ENCODE results near the gene KIAA1671.

The KIAA1671 gene

DNA sequence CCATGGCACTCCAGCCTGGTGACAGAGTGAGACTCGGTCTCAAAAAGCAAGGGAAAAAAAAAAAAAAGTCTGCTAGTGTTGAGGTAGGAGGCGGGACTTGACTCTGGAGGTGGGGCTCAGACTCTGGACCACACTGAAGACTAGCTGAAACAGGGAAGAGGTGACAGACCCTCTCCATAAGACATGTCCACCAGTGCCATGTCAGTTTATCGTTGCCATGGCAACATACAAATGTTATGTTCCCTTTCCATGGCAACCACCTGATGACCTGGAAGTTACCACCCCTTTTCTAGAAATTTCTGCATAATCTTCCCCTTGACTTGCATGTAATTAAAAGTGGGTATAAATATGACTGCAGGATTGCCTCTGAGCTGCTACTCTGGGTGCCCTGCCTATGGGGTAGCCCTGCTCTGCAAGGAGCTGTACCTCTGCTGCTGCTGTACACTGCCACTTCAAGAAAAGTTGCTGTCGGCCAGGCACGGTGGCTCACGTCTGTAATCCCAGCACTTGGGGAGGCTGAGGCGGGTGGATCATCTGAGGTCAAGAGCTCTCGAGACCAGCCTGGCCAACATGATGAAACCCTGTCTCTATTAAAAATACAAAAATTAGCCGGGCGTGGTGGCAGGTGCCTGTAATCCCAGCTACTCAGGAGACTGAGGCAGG is 55.1 kb downstream of the KIAA1671 start:
- DNase-seq, result no peak

DNA sequence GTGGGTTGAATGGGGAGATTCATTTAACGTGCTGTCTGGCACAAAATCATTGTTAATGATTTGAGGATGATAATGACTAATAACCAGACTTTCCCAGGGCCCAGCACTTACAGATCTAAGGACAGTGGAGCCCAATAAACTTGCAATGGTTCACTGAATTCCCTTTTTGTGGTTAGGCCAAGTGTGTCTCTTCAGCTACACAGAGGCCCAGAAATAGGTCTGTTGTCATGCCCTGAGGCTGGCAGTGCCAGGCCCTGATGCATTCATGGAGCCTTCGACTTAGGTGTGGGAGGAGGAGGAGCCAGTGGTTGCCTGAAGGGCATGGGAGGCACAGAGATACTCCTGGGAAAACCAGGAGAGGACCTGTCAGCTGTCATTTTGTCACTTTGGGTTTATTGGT is 56.1 kb downstream of the KIAA1671 start:
- no peak for DNase-seq

- DNase-seq, result no peak
Measured at GRCh38 chr22:25012741-25013143, 60.2 kb downstream of the KIAA1671 start.

DNA sequence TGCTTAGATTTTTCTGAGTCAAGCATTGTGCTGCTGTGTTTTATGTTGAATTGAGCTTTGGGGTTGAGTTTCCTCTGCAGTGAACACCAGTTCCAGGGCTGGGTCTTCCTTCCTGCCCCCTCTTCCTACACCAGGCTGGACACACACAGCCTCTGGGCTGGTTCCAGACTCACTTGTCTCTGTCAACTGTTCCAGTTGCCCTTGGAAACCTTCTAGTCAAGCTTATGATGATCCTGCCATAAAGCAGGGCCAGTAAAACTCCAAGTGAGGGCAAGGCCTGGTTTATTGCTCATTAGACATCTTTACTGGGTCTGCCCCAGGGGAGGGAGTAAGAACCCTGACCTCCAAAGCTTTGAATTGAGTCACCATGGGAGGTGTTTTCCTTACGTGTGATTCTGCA is 61.1 kb downstream of the KIAA1671 start:
- no peak for DNase-seq

DNA sequence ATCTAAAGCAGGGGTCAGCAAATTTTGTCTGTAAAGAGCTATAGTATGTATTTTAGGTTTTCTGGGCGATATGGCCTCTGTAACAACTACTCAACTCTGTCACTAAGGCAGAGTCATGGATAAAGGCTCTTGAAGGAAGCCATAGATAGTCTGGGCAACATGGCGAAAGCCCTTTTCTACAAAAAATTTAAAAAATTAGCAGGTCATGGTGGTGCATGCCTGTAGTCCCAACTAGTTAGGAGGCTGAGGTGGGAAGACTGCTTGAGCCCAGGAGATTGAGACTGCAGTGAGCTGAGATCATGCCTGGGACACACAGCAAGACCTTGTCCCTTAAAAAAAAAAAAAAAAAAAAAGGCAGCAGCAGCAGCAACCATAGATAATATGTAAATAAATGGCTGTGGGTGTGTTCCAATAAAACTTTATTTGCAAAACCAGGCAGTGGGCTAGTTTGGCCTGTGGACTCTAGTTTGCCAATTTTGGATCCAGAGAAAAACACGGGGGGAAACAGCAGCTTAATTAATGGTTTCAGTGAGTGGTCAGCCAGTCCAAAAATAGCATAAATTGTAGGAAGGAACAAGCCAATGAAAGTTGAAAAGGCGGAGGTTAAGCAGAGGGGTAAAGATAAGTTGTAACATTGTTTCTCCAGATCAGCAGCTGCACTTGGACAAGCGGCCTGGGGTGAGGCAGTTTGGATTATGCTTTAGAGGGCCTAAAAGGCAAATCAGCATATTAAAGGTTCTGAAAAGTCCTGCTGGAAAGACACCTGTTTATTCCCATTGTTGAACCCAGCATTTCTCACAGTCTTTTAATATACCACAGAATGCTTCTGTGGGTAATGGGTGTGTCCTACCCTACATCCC is 62.6 kb downstream of the KIAA1671 start:
- DNase-seq, result no peak

GRCh38 chr22:25016311-25016710 is 63.8 kb downstream of the KIAA1671 start:
- no peak for DNase-seq

DNA sequence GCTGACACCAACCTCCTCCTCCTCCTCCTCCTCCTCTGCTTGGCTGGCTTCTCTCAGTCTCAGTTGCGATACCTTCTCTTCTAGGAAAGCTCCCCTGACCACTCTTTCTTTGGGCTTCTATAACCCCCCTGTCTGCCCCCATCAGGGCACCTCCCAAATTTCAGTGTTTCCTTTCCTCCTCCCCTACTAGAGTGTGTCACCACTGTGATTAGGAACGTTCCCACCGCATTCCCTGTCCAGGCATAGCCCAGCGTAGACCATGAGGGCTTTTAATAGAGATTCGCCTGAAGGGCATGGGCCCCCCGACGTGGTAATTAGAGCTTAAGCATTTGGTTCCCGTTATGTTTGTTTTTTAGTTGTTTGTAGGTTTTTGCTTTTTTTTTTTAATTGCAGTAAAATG is 65.5 kb downstream of the KIAA1671 start:
- no peak for DNase-seq

- no peak for DNase-seq
Measured at GRCh38 chr22:25019427-25020184, 67.1 kb downstream of the KIAA1671 start.

DNA sequence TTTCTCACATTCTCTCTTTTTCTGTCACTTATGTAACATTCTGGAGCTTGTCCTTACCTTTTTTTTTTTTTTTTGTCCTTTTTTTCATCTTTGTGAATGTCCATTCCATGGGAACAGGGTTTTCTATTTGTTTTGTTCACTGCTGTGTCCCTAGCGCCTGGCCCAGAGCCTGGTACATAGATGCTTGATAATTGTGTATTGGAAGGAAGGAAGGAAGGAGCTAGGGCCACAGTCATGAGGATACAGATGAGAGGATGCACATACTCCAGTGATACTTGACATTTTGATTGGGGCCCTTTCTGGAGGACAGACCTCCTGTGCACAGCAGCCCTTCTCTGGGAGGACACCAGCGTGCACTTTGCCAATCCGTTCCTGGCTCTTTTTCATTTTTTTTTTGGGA is 68.9 kb downstream of the KIAA1671 start:
- peak in 1 of 51 donors; percentile 22 for DNase-seq

DNA sequence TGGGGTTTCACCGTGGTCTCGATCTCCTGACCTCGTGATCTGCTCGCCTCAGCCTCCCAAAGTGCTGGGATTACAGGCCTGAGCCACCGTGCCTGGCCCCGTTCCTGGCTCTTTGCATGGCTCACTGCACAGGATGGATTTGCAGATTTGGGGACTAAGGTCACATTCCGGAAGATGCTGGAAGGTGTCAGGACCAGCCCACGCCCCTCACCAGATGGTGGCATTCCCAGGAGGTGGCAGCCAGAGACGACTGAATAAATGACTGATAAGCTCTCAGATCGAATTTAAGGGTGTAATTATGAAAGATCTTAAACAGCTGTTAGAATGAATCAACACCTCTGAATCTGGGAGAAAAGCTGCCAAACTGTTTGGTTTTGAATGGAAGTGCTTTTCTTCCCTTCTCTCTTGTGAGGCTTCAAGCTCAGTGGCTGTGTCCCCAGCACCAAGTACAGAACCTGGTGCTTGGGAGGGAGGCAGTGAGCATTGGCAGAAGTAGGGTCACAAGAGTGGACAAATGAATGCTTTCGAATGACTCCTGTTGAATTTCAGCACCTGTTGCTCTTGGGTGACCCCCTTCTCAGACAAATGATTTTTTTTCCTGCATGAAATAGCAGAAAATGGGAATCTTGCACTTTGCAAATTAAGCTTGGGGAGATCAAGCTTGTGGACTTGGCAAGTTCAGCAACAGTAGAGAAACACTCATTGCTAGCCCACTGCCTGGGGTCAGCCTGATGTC is 69.6 kb downstream of the KIAA1671 start:
- peak in 3 of 51 donors; percentile 9 to 37 (median 10) for DNase-seq

DNA sequence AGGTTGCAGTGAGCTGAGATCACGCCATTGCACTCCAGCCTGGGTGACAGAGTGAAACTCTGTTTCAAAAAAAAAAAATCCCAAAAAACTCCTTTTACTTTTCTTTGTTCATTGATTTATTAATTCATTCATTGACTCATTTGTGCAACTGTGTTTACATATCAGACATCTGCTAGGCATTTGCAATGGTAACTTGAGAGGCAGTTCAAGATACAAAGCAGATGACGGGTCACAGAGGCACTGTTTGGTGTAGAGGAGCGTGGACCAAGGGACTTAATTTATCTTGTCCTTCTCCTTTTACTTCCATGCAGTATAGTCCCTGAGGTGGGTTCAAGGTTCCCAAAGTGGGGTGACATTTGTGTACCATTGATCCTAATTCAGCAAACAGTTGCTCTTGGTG is 71.4 kb downstream of the KIAA1671 start:
- no peak for DNase-seq

- DNase-seq, result no peak
Measured at GRCh38 chr22:25024895-25025294, 72.4 kb downstream of the KIAA1671 start.

GRCh38 chr22:25025491-25026400 is 73.2 kb downstream of the KIAA1671 start:
- peak in 4 of 51 donors; percentile 10 to 41 (median 32) for DNase-seq

- DNase-seq, result no peak
Measured at GRCh38 chr22:25027043-25027906, 74.8 kb downstream of the KIAA1671 start.

DNA sequence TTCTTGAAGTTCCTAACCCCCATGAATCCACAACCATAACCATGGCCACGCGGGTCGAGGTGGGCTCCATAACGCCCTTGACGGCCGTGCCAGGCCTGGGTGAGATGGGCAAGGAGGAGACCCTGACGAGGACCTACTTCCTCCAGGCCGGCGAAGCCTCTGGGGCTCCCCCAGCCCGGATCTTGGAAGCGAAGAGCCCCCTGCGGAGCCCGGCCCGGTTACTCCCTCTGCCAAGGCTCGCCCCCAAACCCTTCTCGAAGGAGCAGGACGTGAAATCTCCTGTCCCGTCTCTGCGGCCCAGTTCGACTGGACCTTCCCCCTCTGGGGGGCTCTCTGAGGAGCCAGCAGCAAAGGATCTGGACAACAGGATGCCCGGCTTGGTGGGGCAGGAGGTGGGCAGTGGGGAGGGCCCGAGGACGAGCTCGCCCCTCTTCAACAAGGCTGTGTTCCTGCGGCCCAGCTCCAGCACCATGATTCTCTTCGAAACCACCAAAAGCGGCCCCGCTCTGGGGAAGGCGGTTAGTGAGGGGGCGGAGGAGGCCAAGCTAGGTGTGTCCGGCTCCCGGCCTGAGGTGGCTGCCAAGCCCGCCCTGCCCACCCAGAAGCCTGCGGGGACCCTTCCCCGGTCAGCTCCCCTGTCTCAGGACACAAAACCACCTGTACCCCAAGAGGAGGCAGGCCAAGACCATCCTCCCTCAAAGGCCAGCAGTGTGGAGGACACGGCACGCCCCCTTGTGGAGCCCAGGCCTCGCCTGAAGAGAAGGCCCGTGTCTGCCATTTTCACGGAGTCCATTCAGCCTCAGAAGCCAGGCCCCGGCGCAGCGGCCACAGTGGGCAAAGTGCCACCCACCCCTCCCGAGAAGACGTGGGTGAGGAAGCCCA is 75.7 kb downstream of the KIAA1671 start:
- peak in 3 of 51 donors; percentile 9 to 23 (median 14) for DNase-seq

DNA sequence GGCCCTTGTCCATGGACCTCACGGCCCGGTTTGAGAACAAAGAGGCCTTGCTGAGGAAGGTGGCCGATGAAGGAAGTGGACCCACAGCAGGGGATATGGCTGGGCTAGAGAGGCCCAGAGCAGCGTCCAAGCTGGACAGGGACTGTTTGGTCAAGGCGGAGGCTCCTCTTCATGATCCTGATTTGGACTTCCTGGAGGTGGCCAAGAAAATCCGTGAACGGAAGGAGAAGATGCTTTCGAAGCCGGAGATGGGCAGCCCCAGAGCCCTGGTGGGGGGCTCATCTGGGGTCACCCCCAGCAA is 76.3 kb downstream of the KIAA1671 start:
- DNase-seq, result no peak

GRCh38 chr22:25029181-25029580 is 76.7 kb downstream of the KIAA1671 start:
- no peak for DNase-seq

- peak in 15 of 51 donors; percentile 6 to 51 (median 22) for DNase-seq
Measured at GRCh38 chr22:25030636-25031035, 78.1 kb downstream of the KIAA1671 start.

Measured in hypothalamus (tissue), 51 donors.